ENCODE results near the gene DNAH6.

GRCh38 chr2:84702941-84703340, 186.6 kb downstream of the DNAH6 start:
- TF ChIP-seq, protein P1, sequence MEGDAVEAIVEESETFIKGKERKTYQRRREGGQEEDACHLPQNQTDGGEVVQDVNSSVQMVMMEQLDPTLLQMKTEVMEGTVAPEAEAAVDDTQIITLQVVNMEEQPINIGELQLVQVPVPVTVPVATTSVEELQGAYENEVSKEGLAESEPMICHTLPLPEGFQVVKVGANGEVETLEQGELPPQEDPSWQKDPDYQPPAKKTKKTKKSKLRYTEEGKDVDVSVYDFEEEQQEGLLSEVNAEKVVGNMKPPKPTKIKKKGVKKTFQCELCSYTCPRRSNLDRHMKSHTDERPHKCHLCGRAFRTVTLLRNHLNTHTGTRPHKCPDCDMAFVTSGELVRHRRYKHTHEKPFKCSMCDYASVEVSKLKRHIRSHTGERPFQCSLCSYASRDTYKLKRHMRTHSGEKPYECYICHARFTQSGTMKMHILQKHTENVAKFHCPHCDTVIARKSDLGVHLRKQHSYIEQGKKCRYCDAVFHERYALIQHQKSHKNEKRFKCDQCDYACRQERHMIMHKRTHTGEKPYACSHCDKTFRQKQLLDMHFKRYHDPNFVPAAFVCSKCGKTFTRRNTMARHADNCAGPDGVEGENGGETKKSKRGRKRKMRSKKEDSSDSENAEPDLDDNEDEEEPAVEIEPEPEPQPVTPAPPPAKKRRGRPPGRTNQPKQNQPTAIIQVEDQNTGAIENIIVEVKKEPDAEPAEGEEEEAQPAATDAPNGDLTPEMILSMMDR (IDR thresholded peaks at IDR 0.05 in 2 of 3, conservative IDR thresholded peaks at IDR 0.05 in 1 of 3; ENCODE audit: borderline replicate concordance in 1 of 3, insufficient read depth in 1 of 3, low read depth in 2 of 3, low read length in 2 of 3), result no peak
- TF ChIP-seq SP1 (IDR thresholded peaks at IDR 0.05; ENCODE audit: low read depth) (no peak), POLR2AphosphoS5 (IDR thresholded peaks at IDR 0.05; ENCODE audit: low read depth, low read length) (no peak), ZNF274 (IDR thresholded peaks at IDR 0.05; ENCODE audit: low read depth, low read length) (no peak), FOSL1 (IDR thresholded peaks at IDR 0.05; ENCODE audit: low read depth) (no peak), CEBPB (IDR thresholded peaks at IDR 0.05; ENCODE audit: low read depth) (no peak), SIN3A (IDR thresholded peaks at IDR 0.05; ENCODE audit: low read depth) (no peak), YY1 (IDR thresholded peaks at IDR 0.05; ENCODE audit: extremely low read depth, insufficient replicate concordance, low read depth, low read length) (no peak), RAD21 (IDR thresholded peaks at IDR 0.05; ENCODE audit: low read depth) (no peak), TCF7L2 (IDR thresholded peaks at IDR 0.05; ENCODE audit: borderline replicate concordance, extremely low read depth, insufficient read depth, insufficient read length) (no peak), POLR2A (IDR thresholded peaks at IDR 0.05; ENCODE audit: borderline replicate concordance, extremely low read depth, insufficient read depth, insufficient read length) (no peak), EZH2phosphoT487 (IDR thresholded peaks at IDR 0.05; ENCODE audit: borderline replicate concordance) (no peak), REST (IDR thresholded peaks at IDR 0.05; ENCODE audit: low read depth) (no peak)
- TF ChIP-seq, protein P2, sequence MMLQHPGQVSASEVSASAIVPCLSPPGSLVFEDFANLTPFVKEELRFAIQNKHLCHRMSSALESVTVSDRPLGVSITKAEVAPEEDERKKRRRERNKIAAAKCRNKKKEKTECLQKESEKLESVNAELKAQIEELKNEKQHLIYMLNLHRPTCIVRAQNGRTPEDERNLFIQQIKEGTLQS (IDR thresholded peaks at IDR 0.05), result no peak
